WI38 (cell line): ENCODE results near the gene SLC1A1.

Source experiments
- H3K4me3 ChIP-seq: 2 replicates; pipeline ENCODE4 v1.5.1; 2011; ENCODE audit warnings: low read depth, mild to moderate bottlenecking, control low read depth, low read length
- CTCF ChIP-seq: IDR thresholded peaks from 2 replicates; pipeline ENCODE4 v1.5.1; 2012; ENCODE audit warnings: low read depth, mild to moderate bottlenecking, control low read depth, low read length

SLC1A1 gene

GRCh38 chr9:4581035-4581760 lies 90.9 kb downstream of the SLC1A1 start:
- H3K4me3 ChIP-seq = no peak overlapping the region
- TF ChIP-seq CTCF = no peak

GRCh38 chr9:4581861-4582565 lies 91.7 kb downstream of the SLC1A1 start:
- no peak for TF ChIP-seq CTCF
- no peak overlapping the region for H3K4me3 ChIP-seq

- TF ChIP-seq CTCF = no peak
Measured at GRCh38 chr9:4583001-4583400, 92.7 kb downstream of the SLC1A1 start.

GRCh38 chr9:4584636-4585035 lies 94.4 kb downstream of the SLC1A1 start:
- H3K4me3 ChIP-seq = no peak overlapping the region
- TF ChIP-seq CTCF = no peak

More at GRCh38 chr9:4583001-4583400, 92.7 kb downstream of the SLC1A1 start:
- no peak overlapping the region for H3K4me3 ChIP-seq

- no peak overlapping the region for H3K4me3 ChIP-seq
- no peak for TF ChIP-seq CTCF
Measured at GRCh38 chr9:4585135-4585534, 94.9 kb downstream of the SLC1A1 start.

GRCh38 chr9:4588721-4589120 lies 98.5 kb downstream of the SLC1A1 start:
- TF ChIP-seq CTCF = no peak
- no peak overlapping the region for H3K4me3 ChIP-seq

- no peak overlapping the region for H3K4me3 ChIP-seq
- no peak for TF ChIP-seq CTCF
Measured at GRCh38 chr9:4590430-4591122, 100.3 kb downstream of the SLC1A1 start.
